ENCODE results near the gene MSH6. TPM values are rescaled to one million over a fixed set of nuclear protein-coding genes. Genes with fewer than 3 reads are reported as not detected.

The MSH6 gene
- total and polyA plus RNA-seq, 2 of the 8 experiments (the other 6 are each of a cell fraction or from before 2014, with no cell fraction given), result 45.8 to 301 TPM

DNA sequence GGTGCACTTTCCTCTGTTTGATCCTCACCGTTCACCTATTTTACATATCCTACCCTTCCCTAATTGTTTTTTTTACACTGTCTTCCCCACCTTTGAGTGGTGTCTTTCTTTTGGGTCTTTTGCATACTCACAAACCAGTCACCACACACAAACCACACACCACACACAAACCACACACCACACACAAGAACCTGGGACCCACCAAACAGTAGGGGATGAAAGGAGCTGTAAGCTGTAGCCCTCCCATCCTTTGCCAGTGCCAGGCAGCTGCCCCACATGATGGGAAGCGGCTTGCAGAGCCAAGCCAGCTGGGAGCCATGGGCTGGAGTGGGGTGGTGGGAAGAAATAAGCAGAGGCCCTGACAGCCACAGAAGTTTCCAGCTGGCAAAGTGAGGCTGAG is 38.9 kb upstream of the MSH6 start (continued):
- TF ChIP-seq SAP30 (IDR thresholded peaks at IDR 0.05; ENCODE audit: insufficient read depth, insufficient replicate concordance, low read length) (no peak), EGR1 (IDR thresholded peaks at IDR 0.05; ENCODE audit: borderline replicate concordance, low read depth, low read length) (no peak), POLR2A (IDR thresholded peaks at IDR 0.05; ENCODE audit: control extremely low read depth in 1 of 2, low read depth in 2 of 2, low read length in 2 of 2) (no peak), FOSL1 (IDR thresholded peaks at IDR 0.05; ENCODE audit: insufficient read depth, low read depth, low read length) (no peak)

All from H1 (cell line).